IPS-18a (cell line): Measurements from ENCODE around the gene LST1.
"Not testable (repeated sequence)": the region's sequence is repeated elsewhere in the genome, so short reads cannot be mapped to it uniquely, and the experiment has no call there.

Experiments used
- H3K27ac ChIP-seq: one replicate; pipeline ENCODE4 v1.5.1; 2013; ENCODE audit warnings: low read length
- H3K27me3 ChIP-seq: one replicate; pipeline ENCODE4 v1.6.1; 2013; ENCODE audit warnings: mild to moderate bottlenecking, low read length; ENCODE audit not compliant: control insufficient read depth, insufficient read depth
- H3K36me3 ChIP-seq: one replicate; pipeline ENCODE4 v1.6.1; 2013; ENCODE audit warnings: low read depth, low read length; ENCODE audit not compliant: control insufficient read depth
- H3K4me1 ChIP-seq: one replicate; pipeline ENCODE4 v1.6.1; 2013; ENCODE audit warnings: low read depth, low read length; ENCODE audit not compliant: control insufficient read depth
- H3K4me3 ChIP-seq: one replicate; pipeline ENCODE4 v1.5.1; 2013; ENCODE audit warnings: low read length
- H3K9ac ChIP-seq: one replicate; pipeline ENCODE4 v1.6.1; 2013; ENCODE audit warnings: mild to moderate bottlenecking, low read length, moderate library complexity
- H3K9me3 ChIP-seq: one replicate; pipeline ENCODE4 v1.6.1; 2013; ENCODE audit warnings: low read depth, low read length; ENCODE audit not compliant: control insufficient read depth

LST1 gene

DNA sequence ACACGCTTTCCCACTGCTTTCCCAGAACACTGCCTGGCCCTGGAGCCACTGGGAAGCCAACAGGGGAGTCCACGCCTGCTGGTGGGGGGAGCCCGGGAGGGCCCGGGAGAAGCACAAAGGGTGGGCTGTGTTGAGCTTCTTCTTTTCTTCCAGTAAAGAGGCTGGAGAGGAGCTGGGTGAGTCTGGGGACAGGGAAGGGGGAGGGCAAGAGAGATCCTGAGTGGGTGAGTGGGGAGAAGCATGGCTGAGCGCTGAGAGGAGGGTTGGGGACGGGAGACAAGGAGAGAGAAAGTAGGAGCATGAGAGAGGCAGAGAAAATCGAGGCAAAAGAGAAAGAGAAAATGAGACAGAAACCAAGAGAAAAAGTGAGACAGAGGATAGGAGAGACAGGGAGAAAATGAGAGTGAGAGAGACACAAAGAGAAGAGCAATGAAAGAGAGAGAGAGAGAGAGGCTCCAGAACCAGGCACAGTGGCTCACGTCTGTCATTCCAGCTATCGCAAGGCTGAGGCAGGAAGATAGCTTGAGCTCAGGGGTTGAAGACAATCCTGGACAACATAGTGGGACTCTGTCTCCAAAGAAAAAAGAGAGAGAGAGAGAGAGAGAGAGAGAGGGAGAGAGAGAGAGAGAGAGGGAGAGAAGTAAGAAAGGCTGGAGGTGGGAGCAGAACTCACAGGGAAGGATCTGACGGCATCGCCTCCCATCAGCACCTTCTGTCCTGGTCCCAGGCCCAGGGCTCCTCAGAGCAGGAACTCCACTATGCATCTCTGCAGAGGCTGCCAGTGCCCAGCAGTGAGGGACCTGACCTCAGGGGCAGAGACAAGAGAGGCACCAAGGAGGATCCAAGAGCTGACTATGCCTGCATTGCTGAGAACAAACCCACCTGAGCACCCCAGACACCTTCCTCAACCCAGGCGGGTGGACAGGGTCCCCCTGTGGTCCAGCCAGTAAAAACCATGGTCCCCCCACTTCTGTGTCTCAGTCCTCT, 2.0 kb downstream of the LST1 start:
- H3K9me3 ChIP-seq: no peaks in the 10 kb centered on the region
- H3K4me1 ChIP-seq: no peaks in the 10 kb centered on the region
- H3K27me3 ChIP-seq: no peaks in the 10 kb centered on the region
- no peak overlapping the region for H3K27ac ChIP-seq
- no peak overlapping the region for H3K9ac ChIP-seq
- H3K36me3 ChIP-seq: no peaks in the 10 kb centered on the region
- no peak overlapping the region for H3K4me3 ChIP-seq

DNA sequence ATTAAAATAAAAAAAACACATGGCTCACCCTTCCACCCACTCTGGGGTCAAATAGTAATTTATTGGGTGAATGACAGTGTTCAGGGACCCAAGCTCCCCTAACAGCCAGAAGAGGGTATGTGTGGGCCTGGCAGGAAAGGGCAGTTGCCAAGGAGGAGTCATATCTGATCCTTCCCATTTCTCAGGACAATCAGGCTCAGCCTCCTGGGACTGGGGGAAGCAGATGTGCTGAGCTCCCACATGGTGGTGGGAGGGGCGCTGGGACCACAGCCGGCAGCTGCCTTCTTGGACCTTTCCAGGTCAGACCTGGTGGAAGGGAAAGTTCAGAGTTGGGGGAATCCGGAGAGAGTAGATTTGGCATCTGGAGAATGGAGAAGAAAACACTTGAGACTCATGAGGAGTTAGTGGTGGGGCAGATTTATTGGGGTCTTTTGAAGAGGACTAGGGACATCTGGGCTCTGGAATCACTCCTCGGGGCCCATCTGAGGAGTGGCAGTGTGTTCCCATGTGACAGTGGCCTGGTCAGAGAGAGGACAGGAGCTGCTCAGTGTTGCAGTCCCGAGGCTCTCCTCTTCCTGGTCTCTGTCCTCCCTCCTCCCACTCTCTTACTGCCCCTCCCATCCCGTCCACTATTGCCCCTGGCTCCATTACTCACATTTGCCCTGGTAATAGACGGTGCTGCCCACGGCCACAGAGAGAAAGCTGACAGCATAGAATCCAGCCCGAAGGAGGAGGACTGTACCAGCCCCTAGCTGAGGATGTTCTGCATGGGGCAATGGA, 3.0 kb downstream of the LST1 start:
- no peaks in the 10 kb centered on the region for H3K9me3 ChIP-seq
- H3K9ac ChIP-seq: no peak overlapping the region
- H3K27me3 ChIP-seq: no peaks in the 10 kb centered on the region
- no peak overlapping the region for H3K4me3 ChIP-seq
- no peaks in the 10 kb centered on the region for H3K36me3 ChIP-seq
- no peaks in the 10 kb centered on the region for H3K4me1 ChIP-seq
- H3K27ac ChIP-seq: no peak overlapping the region

DNA sequence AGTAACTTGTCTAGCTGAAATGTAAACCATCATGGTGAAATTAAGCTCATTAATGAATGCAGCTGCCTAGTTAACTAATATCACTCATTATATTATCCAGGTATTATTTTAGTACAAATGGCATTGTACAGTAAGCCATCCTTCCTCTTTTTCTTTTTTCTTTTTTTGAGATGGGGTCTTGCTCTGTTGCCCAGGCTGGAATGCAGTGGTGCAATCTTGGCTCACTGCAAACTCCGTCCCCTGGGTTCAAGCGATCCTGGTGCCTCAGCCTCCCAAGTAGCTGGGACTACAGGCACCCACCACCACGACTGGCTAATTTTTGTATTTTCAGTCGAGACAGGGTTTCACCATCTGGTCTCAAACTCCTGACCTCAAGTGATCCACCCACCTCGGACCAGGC, 4.6 kb downstream of the LST1 start:
- not testable (repeated sequence) for H3K4me1 ChIP-seq, H3K9ac ChIP-seq, H3K9me3 ChIP-seq, H3K27ac ChIP-seq, H3K27me3 ChIP-seq, H3K36me3 ChIP-seq, H3K4me3 ChIP-seq

GRCh38 chr6:31592396-31592771, 6.3 kb downstream of the LST1 start:
- no peak overlapping the region for H3K27ac ChIP-seq
- no peaks in the 10 kb centered on the region for H3K36me3 ChIP-seq
- no peaks in the 10 kb centered on the region for H3K27me3 ChIP-seq
- H3K9me3 ChIP-seq: no peaks in the 10 kb centered on the region
- H3K4me3 ChIP-seq: no peak overlapping the region
- no peaks in the 10 kb centered on the region for H3K4me1 ChIP-seq
- H3K9ac ChIP-seq: no peak overlapping the region

DNA sequence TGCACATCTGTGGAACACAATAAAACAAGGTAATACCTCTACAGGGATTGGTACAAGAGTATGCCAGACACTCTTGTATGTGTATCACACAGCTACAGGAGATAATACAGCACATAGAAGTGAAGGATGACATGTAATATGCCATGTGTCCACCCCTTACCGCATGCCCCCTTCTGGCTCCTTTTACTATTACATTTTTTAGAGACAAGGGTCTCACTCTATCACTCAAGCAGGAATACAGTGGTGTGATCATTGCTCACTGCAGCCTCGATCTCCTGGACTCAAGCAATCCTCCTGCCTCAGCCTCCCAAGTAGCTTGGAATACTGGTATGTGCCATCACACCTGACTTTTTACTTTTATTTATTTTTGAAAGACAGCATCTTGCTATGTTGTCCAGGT, 10.9 kb downstream of the LST1 start:
- H3K36me3 ChIP-seq: no peaks in the 10 kb centered on the region
- no peak overlapping the region for H3K9ac ChIP-seq
- H3K27ac ChIP-seq: no peak overlapping the region
- H3K4me1 ChIP-seq: no peaks in the 10 kb centered on the region
- no peaks in the 10 kb centered on the region for H3K27me3 ChIP-seq
- H3K4me3 ChIP-seq: no peak overlapping the region
- H3K9me3 ChIP-seq: no peaks in the 10 kb centered on the region

- Histone ChIP-seq H3K4me1 (no peaks in the 10 kb centered on the region), H3K4me3 (no peak overlapping the region), H3K36me3 (no peaks in the 10 kb centered on the region), H3K9me3 (no peaks in the 10 kb centered on the region), H3K27ac (no peak overlapping the region), H3K9ac (no peak overlapping the region), H3K27me3 (no peaks in the 10 kb centered on the region)
These were observed 21.2 kb downstream of the LST1 start for GRCh38 chr6:31607317-31607716.

DNA sequence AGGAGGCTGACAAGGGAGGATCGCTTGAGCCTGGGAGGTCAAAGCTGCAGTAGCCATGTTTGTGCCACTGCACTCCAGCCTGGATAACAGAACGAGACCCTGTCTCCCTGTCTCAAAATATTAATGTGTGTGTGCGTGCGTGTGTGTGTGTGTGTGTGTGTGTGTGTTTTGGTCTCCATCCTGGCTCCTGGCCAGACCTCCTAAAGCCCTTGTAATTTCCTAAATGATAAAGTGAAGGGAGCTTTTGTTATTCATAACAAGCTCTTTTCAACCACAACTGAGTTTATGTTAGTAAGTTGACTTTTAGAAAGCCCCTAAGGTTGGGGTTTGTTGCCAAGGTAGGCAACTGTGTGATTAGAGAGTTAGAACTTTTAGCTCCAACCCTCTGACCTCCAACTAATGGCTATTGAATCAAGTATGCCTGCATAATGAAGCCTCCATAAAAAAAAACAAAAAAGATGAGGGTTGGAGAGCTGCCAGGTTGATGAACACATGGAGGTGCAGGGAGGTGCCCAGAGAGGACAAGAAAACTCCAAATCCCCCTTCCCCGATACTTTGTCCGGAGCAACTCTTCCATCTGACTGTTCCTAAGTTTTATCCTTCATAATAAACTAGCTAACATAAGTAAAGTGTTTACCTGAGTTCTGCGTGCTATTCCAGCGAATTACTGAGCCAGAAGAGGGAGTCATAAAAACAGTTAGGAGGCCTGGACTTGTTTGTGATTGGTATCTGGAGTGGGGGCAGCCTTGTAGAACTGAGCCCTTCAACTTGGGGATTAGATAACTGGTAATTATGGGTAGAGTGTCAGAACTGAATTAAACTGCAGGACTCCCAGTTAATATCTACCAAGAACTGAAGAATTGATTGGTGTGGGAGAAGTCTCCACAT, 23.7 kb downstream of the LST1 start:
- no peak overlapping the region for H3K9ac ChIP-seq
- H3K4me1 ChIP-seq: no peaks in the 10 kb centered on the region
- no peaks in the 10 kb centered on the region for H3K27me3 ChIP-seq
- no peaks in the 10 kb centered on the region for H3K36me3 ChIP-seq
- no peak overlapping the region for H3K4me3 ChIP-seq
- H3K9me3 ChIP-seq: no peaks in the 10 kb centered on the region
- no peak overlapping the region for H3K27ac ChIP-seq

GRCh38 chr6:31610968-31611367, 24.9 kb downstream of the LST1 start:
- Histone ChIP-seq H3K9me3 (no peaks in the 10 kb centered on the region), H3K9ac (no peak overlapping the region), H3K4me1 (peaks cover 8% of the 10 kb centered on the region), H3K4me3 (no peak overlapping the region), H3K36me3 (no peaks in the 10 kb centered on the region), H3K27me3 (no peaks in the 10 kb centered on the region), H3K27ac (no peak overlapping the region)

- Histone ChIP-seq H3K4me1 (peaks cover 11% of the 10 kb centered on the region), H3K27me3 (no peaks in the 10 kb centered on the region), H3K9ac (no peak overlapping the region), H3K27ac (no peak overlapping the region), H3K9me3 (no peaks in the 10 kb centered on the region), H3K36me3 (no peaks in the 10 kb centered on the region), H3K4me3 (no peak overlapping the region)
These were observed 28.1 kb downstream of the LST1 start for GRCh38 chr6:31614075-31614619.

DNA sequence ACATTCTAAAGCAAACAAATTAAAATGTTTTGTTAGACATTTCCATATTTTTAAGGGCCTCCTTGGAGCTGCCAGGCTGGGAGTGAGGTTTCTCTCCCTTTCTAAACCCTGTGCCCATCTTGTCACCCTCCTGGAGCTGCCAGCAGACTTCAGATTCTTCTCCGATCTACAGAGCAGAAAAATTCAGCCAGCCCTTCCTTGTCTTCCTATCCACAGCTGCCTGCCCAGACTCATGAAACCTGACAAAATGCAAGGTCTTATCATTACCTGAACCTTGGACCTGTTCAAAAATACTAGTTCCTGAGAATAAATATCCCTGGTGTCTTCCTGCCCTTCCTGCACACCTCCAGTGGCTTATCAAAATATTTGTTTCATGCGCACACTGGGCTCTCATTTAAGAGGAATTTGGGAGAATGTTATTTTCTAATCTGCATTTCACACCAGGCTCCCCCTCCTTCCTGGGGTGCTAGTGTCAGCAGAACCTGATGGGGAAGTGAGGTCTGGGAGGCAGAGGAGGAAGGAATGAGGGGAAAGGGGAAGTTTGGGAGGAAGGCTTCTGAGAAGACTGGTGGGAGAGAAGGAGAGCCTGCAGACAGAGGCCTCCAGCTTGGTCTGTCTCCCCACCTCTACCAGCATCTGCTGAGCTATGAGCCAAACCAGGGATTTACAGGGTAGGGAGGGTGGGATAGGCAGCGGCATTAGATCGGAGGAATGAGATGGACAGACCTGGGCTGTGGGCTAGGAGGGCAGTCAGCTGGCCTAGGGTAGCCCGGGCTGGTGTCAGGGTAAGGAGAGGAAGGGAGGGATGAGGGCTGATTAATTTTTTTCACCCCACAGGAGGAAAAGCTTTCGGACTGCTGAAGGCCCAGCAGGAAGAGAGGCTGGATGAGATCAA, 28.9 kb downstream of the LST1 start, which contains the start of gene AIF1:
AIF1 (plus strand) TSS at position 551 of the 895 bp plus-strand sequence; CDS start at position 647, 96 bp downstream.
- Histone ChIP-seq H3K27ac (no peak within 1 kb of the TSS), H3K27me3 (no peaks in the 10 kb centered on the region), H3K36me3 (no peaks in the 10 kb centered on the region), H3K9me3 (no peaks in the 10 kb centered on the region), H3K4me3 (no peak within 1 kb of the TSS), H3K4me1 (peaks cover 11% of the 10 kb centered on the region), H3K9ac (no peak within 1 kb of the TSS)
